HG03575 (cell line): ENCODE data around the gene OR6B1.
"Not testable (repeated sequence)": the region's sequence is repeated elsewhere in the genome, so short reads cannot be mapped to it uniquely, and the experiment has no call there.

Experiments
- ATAC-seq: cut with Tn5 transposase; IDR thresholded peaks from one replicate; pipeline ENCODE4 v1.9.1; 2021; ENCODE audit not compliant: unreplicated experiment, insufficient number of reproducible peaks, low FRiP score; ENCODE audit errors: extremely low read depth

OR6B1 gene

DNA sequence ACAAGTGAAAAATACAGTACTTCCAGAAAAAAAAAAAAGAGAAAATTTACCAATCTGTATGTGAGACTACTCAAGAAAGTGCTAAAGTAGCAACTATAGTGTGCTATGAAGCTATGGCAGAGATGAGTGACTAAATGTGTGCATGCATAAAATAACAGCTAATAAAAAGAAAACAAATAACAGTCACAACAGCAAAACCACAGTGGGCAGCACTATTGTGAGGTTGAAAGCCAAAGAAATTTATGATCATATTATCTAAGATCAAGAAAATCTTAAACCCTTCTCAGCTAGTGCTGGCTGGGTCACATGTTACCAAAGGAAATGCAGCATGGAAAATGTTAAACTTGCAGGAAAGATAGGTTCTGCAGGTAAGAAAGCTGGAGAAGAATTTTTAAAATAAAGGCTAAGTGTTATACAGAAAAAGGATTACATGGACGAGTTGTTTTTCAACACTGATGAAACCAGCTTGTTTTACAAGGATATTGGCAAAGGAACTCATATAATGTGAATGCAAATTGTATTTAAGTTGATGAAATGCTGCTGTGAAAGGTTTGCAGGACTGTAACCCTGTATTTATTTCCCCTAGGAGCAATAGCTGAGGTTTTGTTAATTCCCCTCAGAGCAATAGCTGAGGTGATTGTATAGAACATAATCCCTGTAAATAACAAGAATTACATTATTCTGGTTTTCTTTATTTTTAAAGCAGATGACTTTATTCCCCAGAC lies 33.0 kb downstream of the OR6B1 start:
- no peak for ATAC-seq

DNA sequence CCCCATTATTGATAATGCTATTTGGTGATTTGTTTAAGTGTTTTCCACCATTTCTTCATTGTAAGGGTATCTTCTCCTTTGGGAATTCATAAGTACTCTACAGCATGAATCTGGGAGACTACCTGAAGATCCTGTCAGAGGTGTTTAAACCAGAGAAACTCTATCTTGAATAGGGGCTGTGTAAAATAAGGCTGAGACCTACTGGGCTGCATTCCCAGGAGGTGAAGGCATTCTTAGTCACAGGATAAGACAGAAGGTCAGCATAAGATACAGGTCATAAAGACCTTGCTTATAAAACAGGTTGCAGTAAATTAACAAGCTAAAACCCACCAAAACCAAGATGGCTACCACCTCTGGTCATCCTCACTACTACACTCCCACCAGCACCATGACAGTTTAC lies 35.3 kb downstream of the OR6B1 start:
- ATAC-seq, result no peak

DNA sequence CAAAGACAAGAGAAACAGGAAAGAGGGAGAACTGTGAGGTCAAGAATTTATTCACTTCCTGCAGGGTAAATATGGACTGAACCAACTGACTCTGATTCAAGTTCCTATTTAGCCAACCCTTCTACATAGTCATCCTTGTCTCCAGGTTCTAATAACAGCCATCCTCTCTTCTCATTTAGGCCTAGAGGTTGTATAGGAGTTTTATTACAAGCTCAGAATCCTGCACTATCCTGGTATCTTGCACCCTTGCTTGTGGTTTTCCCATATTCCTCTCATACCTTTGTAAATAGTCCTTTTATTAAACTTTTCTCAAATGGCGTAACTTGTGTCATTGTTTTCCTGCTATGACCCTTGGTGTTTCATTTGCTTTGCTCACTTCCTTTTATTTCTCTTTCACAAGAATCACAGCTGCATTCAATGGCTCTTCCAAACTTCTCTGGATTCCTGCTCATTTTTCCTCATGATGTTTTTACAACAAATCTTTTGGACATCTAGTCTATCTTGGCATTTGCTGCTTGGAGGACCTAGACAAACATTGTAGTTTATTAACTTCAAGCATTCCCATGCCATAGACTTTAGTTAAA lies 36.3 kb downstream of the OR6B1 start:
- no peak for ATAC-seq

DNA sequence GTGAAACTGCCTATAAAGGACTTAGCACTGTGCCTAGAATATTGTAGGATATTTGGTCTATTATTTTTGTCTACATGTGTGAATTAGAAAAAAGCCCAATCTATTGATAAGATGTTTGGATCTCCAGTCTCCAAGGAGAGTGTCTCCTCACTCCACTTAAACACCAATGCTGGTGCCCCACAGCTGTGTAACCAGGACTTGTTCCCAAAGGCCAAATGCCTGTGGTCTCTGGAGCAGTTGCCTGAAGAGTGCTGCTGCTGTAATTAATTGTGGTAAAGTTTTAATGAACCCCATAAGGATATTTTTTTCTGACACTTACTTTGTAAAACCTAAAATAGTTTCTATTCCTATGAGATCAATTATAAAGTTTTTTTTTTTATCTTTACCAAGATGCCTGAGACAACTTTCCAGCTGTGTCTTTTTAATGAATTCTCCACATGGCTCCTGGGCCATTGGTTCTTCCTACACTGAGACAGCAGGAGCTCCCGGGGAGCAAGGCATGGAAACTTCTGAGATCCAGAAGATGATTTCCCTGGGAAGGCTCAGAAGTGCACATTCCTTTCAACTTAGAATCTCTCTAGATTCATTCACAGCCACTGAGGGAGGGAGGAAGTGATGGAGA lies 37.4 kb downstream of the OR6B1 start:
- no peak for ATAC-seq

DNA sequence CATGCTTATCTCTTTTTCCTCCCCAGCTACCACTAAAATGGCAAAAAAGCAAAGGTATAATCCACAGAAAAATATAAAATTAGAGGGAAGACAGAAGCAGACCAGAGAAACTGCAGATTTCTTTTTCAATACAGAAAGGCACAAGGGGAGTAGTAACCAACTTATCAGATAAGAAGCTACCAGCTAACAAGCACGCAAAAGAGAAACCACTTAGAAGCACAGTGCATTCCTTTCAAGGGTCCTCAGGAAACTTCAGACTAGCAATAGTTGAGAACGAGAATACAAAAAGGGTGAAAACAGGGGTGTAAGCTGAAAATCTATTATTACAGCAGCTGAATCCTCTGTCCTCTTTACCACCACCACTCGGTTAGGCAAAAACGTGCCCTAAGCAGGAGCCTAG lies 38.8 kb downstream of the OR6B1 start:
- ATAC-seq, result no peak

DNA sequence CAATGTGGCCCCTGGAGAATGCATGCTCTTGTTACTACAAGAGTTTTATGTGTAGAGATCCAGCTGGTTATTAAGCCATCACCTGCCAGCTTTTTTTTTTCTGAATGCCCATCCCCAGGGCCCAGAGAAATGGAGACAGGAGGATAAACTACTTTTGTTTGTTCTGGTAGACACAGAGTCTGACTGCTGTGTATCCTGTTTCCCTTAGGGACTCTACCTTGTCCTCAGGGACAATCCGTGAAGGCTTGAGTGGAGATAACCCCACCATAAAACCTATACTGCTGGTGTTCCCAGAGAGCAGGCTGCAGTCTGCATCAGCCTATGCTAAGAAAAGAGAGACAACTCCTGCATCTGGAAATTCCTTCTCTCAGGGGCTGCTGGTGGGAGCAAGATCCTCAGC lies 48.5 kb downstream of the OR6B1 start, which contains the start of gene OR2A5:
OR2A5 (plus strand) TSS at position 301 of the 400 bp plus-strand sequence. CDS start 1,454 bp downstream, outside the sequence.
- ATAC-seq, result no peak

DNA sequence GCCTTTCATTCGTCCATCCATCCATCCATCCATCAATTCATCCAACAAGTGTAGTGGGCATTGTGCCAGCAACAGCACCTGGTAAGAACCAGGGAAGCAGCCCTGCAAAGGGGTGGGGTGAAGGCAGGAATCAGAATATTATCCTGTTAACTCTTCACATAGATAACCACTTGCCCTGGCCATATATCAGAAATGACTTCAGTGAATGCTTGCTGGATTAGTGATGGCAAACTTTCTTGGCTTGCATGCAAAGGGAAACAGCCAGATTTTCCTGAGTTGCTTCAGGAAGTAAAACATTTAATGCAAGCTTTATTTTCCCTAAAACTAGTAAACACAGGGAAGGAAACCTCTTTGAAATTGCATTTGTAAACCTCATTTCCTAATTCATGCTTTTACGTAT lies 49.4 kb downstream of the OR6B1 start:
- ATAC-seq, result no peak

DNA sequence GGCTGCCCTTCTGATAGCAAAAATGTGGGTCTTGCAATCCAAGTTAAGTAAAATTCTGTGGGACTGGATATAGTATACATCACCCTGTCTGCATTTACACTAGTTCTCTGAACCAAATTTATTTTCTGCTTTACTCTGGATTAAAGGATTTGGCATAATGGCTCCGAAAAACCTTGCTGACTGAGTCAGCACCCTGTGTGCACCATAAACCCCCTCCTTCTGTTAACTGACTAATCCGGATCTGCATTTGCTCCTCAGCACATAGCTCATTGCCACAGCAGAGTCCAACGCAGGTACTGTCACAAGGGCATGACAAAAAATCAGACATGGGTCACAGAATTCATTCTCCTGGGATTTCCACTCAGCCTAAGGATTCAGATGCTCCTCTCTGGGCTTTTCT lies 50.0 kb downstream of the OR6B1 start:
- ATAC-seq, result no peak

DNA sequence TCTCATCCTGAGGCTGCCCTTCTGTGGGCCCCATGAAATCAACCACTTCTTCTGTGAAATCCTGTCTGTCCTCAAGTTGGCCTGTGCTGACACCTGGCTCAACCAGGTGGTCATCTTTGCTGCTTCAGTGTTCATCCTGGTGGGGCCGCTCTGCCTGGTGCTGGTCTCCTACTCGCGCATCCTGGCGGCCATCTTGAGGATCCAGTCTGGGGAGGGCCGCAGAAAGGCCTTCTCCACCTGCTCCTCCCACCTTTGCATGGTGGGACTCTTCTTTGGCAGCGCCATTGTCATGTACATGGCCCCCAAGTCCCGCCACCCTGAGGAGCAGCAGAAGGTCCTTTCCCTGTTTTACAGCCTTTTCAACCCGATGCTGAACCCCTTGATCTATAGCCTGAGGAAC lies 50.8 kb downstream of the OR6B1 start:
- ATAC-seq, result not testable (repeated sequence)

DNA sequence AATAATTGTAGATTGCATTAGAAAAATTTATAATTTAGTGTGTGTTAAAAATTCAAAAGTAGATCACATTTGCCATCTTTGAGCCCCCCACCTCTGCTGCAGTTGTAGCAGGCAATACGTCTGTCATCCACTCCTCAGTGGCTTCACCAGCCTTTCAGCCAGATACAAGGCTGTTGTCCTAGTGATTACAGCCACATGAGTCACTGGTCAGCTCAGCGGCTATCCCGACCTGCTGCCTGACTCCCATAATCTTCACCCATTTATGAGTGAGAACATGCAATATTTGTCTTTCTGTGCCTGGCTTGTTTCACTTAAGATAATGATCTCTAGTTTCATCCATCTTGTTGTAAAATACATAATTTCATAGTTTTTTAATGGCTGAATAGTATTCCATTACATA lies 57.8 kb downstream of the OR6B1 start:
- ATAC-seq, result no peak
